Ureter (tissue), 1 donor: ENCODE data around the gene TSSC4. TPM values are rescaled to one million over a fixed set of nuclear protein-coding genes. Genes with fewer than 3 reads are reported as not detected.

Experiments used
- DNase-seq: peaks from one replicate; pipeline ENCODE4 v3.0.0-alpha.2; 2020; ENCODE audit warnings: low spot score
- total RNA-seq: library from RNA; stranded (reverse); gene quantifications from one replicate; pipeline ENCODE4 v1.2.4, GENCODE V29; 2023
- donor health status: DM: yes; HTN: yes; CAD: no.

TSSC4 gene
- total RNA-seq, 1 donor from 2014 or later = 41.6 TPM

- DNase-seq = no peak
Observed at GRCh38 chr11:2447951-2448650, 47.6 kb downstream of the TSSC4 start.

DNA sequence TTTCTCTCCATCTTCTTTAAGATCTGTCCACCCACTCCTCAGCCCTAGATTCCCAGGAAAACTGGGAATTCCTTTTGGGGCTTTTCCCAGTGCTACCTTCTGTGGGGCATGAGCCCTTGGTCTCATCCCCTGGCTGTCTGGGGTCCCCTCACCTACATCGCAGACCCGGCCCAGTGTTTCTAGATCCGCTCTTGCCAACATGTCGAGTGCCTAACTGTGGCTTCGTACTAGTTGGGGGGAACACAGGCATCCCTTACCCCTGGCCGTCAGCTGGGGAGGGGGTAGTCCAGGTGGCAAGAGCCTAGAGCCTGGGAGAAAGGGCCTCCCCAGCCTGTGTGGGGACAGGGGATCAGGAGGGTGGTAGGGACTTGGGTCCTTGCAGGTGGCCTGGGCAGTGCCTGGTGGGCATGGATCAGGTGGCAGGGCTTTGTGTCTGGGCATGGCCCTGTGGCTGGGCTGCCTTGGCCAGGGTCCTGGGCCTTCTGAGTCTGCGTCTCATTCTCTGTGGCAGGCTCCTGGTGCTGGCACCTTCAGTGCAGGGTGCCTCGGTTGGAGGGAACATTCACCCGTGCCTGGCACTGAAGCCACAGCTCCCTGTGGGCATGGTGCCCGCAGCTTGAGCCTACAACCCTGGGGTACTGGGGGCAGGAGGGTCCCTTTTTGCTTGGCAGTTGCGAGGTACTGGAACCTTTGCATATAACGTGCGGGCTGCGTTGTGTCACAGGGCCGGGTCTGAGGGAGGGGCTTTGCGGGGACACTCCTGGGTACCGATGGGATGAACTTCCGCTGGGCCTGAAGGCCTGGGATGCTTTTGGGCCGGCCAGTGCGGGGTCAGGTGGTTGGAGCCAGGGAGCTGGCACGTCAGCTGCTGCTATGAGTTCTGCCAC lies 48.4 kb downstream of the TSSC4 start:
- DNase-seq = no peak

DNA sequence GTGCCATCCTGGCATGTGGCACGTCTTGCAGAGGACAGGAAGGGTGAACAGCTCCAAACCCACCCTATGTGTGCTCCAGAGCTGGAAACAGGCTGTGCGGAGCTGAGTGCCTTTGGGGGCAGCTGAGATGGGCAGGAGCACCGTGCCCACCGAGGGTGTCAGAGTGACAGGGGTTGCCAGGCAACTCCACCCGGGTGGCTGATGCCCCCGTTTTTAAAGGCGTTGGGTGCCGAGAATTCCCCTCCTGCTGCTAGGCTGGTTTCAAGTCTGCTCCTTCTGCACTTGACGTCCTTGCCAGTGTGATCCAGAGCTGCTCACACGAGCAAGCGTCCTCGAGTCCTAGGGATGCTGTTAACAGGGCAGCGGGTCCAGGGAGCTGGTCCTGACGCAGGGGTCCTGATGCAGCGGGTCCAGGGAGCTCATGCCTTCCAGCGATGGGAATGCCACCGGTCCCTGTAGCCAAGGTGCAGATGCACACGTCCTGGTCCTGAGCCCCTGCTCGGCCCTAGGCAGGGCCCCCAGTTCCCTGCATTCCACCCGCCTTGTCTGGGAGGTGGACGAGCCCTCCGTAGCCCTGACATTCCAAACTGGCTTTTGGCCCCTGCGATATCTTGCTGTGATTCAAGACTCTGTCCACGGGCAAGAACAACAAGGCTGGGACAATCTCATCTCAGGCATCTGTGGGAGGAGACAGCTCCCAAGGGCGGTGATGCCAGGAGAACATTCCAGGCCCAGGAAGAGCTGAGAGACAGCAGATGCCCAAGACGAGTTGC lies 49.2 kb downstream of the TSSC4 start:
- DNase-seq = no peak

- no peak for DNase-seq
Observed at GRCh38 chr11:2450321-2451041, 49.9 kb downstream of the TSSC4 start.

DNA sequence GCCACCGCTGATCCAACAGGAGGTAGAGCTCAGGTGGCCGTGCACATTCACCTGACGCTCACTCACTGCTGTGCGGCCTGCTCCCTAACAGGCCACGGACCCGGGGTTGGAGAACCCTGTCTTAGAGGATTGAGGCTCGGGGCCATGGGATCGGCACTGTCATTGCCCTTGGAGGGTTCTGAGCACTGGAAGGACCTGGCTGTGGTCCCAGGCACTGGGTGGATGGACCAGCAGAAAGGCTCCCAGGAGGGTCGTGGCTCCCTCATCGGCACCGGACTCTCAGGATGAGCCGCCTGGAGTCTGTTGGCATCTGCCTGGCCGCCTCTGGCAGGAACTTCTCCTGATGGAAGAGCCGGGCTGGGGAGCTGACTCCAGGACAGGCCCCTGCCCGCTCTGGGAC lies 50.8 kb downstream of the TSSC4 start:
- DNase-seq = no peak

DNA sequence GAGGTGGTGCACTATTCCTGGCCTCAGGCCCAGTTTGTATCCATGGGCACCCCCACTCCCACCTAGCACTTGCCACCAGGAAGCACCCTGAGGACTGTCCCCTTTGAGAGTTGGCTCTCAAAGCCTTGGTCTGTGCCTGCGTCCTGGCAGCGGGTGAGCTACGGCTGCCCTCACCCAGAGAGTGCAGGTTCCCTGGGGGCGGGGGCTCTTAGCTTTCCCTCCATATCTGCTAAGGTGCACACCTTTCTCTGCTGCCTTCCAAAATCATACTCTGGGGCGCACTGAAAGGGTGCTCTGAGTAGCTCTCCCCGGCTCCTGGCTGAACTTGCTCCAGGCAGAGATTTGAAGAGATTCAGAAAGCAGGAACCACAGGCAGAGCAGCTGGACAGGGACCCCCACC lies 51.4 kb downstream of the TSSC4 start:
- no peak for DNase-seq

GRCh38 chr11:2452321-2453012 lies 51.9 kb downstream of the TSSC4 start:
- DNase-seq = no peak

DNA sequence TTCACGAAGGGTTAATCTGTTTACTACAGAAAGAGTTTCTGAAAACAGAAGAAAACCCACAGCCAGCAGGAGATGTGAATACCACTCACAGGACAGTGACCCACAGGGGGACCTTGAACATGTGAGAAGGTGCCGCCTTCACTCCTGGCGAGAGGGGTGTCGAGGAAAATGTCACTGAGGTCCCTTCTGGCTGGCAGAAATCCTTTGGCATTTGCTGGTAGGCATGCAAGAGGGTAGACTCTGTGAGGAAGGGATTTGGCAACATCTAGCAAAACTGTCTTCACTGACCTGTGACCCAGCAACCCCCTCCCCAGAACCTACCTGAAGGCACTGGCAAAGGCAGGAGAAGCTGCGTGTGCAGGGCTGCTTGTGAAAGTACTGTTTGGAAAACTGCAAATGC lies 52.9 kb downstream of the TSSC4 start:
- DNase-seq = no peak

Other genes with a start within 250 kb of the TSSC4 start
- gene INS, start 239.5 kb upstream of the TSSC4 start, total RNA-seq = not detected
- gene TH, start 228.9 kb upstream of the TSSC4 start, total RNA-seq = 4.3 TPM
- gene ASCL2, start 130.2 kb upstream of the TSSC4 start, total RNA-seq = 7.9 TPM
- gene C11orf21, start 98.8 kb upstream of the TSSC4 start, total RNA-seq = 2.3 TPM
- gene TSPAN32, start 98.7 kb upstream of the TSSC4 start, total RNA-seq = 4.3 TPM
- 831 TPM for gene CD81, start 23.4 kb upstream of the TSSC4 start, total RNA-seq
- 0.60 TPM for gene TRPM5, start 43.8 kb downstream of the TSSC4 start, total RNA-seq
- 63.0 TPM for gene KCNQ1, start 44.3 kb downstream of the TSSC4 start, total RNA-seq